Measurements from ENCODE around the gene C1QTNF9B.

Gene C1QTNF9B

GRCh38 chr13:23856008-23856750 is 41.1 kb downstream of the C1QTNF9B start:
- DNase-seq: no peak

- DNase-seq: no peak
Measured at GRCh38 chr13:23855360-23855759, 41.9 kb downstream of the C1QTNF9B start.

- no peak for DNase-seq
Measured at GRCh38 chr13:23852351-23852750, 45.0 kb downstream of the C1QTNF9B start.

- no peak for DNase-seq
Measured at GRCh38 chr13:23851106-23851505, 46.2 kb downstream of the C1QTNF9B start.

GRCh38 chr13:23850134-23850533 is 47.2 kb downstream of the C1QTNF9B start:
- no peak for DNase-seq

GRCh38 chr13:23849670-23850069 is 47.6 kb downstream of the C1QTNF9B start:
- DNase-seq: no peak

- no peak for DNase-seq
Measured at GRCh38 chr13:23848646-23849141, 48.6 kb downstream of the C1QTNF9B start.

GRCh38 chr13:23848019-23848418 is 49.3 kb downstream of the C1QTNF9B start:
- no peak for DNase-seq

GRCh38 chr13:23847497-23847896 is 49.8 kb downstream of the C1QTNF9B start:
- DNase-seq: no peak

GRCh38 chr13:23845105-23845725 is 52.1 kb downstream of the C1QTNF9B start:
- DNase-seq: no peak

GRCh38 chr13:23844132-23844531 is 53.2 kb downstream of the C1QTNF9B start:
- no peak for DNase-seq

- DNase-seq: no peak
Measured at GRCh38 chr13:23843436-23843835, 53.9 kb downstream of the C1QTNF9B start.

- no peak for DNase-seq
Measured at GRCh38 chr13:23842406-23842805, 54.9 kb downstream of the C1QTNF9B start.
